ENCODE data around the gene SLC49A3. TPM values are rescaled to one million over a fixed set of nuclear protein-coding genes. Genes with fewer than 3 reads are reported as not detected.
A peak's percentile ranks its signal among the peaks of the same experiment; 100 is the strongest.

Gene SLC49A3
- total and polyA plus RNA-seq, 10 donors = 5.6 to 28.8 (median 17.0) TPM

- Histone ChIP-seq H3K36me3 (peaks cover 0 to 6% (median 0%) of the 10 kb centered on the region in 6 donors), H3K27ac (peak overlapping the region in 5 of 8 donors; percentile 88 to 97 (median 94)), H3K4me1 (peaks cover 13 to 71% (median 38%) of the 10 kb centered on the region in 6 donors), H3K27me3 (replicated peaks in 1 of 7) (no peaks in the 10 kb centered on the region), H3K4me3 (peak overlapping the region in 4 of 8 donors; percentile 52 to 90 (median 75)), H3K9me3 (no peaks in the 10 kb centered on the region)
- no peak for TF ChIP-seq POLR2AphosphoS5 (IDR thresholded peaks at IDR 0.05)
- no peak for TF ChIP-seq POLR2A (IDR thresholded peaks at IDR 0.05)
- TF ChIP-seq, protein P1, sequence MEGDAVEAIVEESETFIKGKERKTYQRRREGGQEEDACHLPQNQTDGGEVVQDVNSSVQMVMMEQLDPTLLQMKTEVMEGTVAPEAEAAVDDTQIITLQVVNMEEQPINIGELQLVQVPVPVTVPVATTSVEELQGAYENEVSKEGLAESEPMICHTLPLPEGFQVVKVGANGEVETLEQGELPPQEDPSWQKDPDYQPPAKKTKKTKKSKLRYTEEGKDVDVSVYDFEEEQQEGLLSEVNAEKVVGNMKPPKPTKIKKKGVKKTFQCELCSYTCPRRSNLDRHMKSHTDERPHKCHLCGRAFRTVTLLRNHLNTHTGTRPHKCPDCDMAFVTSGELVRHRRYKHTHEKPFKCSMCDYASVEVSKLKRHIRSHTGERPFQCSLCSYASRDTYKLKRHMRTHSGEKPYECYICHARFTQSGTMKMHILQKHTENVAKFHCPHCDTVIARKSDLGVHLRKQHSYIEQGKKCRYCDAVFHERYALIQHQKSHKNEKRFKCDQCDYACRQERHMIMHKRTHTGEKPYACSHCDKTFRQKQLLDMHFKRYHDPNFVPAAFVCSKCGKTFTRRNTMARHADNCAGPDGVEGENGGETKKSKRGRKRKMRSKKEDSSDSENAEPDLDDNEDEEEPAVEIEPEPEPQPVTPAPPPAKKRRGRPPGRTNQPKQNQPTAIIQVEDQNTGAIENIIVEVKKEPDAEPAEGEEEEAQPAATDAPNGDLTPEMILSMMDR (IDR thresholded peaks at IDR 0.05 in 8 of 11, conservative IDR thresholded peaks at IDR 0.05 in 3 of 11) = no peak
- no peak for DNase-seq
- intact Hi-C loops (cut with DNase I; ENCODE audit: low total_unique reads) = no loop called here
- 95 to 100% (median 97%) methylated on average over 1 of the region's 1 CpG for WGBS, 5 donors
Observed at GRCh38 chr4:704971-705277, 16.0 kb upstream of the SLC49A3 start.

DNA sequence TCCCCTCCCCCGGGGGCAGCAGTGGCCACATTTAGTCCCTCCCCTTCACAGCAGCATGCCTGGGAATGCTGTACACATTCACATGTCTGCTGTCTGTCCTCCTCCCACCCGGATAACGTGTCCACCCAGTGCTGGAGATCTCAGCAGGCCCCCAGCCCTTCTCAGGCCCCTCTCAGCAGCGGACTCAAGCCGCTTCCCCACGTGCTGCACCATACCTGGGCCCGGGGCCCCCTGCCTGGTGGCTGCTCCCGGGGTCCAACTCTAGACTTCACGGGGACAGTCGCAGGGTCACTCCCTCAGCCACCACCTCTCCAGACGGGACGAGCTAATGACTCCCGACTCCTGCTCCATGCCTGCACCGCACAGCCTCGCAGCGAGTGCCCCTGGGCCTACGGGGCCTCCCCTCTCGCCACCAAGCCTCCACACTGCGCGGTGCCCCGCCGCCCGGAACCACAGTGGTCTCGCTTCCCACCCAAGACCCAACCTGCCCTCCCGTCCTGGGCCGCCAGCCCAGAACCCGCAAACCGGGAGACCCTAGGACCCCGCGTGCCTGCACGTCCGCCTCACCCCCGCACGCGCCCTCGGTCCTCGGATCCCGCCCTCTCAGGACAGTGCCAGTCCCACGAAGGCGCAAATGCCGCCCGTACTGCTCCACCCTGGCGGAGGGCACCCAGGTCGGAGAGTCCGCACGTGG, 15.4 kb upstream of the SLC49A3 start:
- no peaks in the 10 kb centered on the region for H3K9me3 ChIP-seq
- intact Hi-C loops (cut with DNase I; ENCODE audit: low total_unique reads) = no loop called here
- H3K27me3 ChIP-seq (replicated peaks in 1 of 7) = no peaks in the 10 kb centered on the region
- H3K36me3 ChIP-seq = peaks cover 0 to 6% (median 0%) of the 10 kb centered on the region in 6 donors
- TF ChIP-seq POLR2AphosphoS5 (IDR thresholded peaks at IDR 0.05) (no peak), POLR2A (IDR thresholded peaks at IDR 0.05) (no peak)
- TF ChIP-seq, protein P1 (IDR thresholded peaks at IDR 0.05 in 8 of 11, conservative IDR thresholded peaks at IDR 0.05 in 3 of 11) = no peak
- H3K27ac ChIP-seq = no peak overlapping the region
- H3K4me3 ChIP-seq = peak overlapping the region in 1 of 8 donors; percentile 90
- peak; percentile 89 for DNase-seq
- peaks cover 17 to 71% (median 39%) of the 10 kb centered on the region in 6 donors for H3K4me1 ChIP-seq
- WGBS, 5 donors = 90 to 97% (median 95%) methylated on average over 45 to 46 of the region's 46 CpGs

- no peak overlapping the region for H3K27ac ChIP-seq
- peaks cover 17 to 71% (median 38%) of the 10 kb centered on the region in 6 donors for H3K4me1 ChIP-seq
- no peak overlapping the region for H3K4me3 ChIP-seq
- intact Hi-C loops (cut with DNase I; ENCODE audit: low total_unique reads) = no loop called here
- H3K36me3 ChIP-seq = peaks cover 0 to 6% (median 0%) of the 10 kb centered on the region in 6 donors
- peak; percentile 75 for DNase-seq
- no peak for TF ChIP-seq POLR2AphosphoS5 (IDR thresholded peaks at IDR 0.05)
- TF ChIP-seq, protein P1 (IDR thresholded peaks at IDR 0.05 in 8 of 11, conservative IDR thresholded peaks at IDR 0.05 in 3 of 11) = no peak
- no peak for TF ChIP-seq POLR2A (IDR thresholded peaks at IDR 0.05)
- H3K9me3 ChIP-seq = no peaks in the 10 kb centered on the region
- WGBS, 5 donors = 74 to 95% (median 90%) methylated on average over 6 to 10 of the region's 10 CpGs
- no peaks in the 10 kb centered on the region for H3K27me3 ChIP-seq (replicated peaks in 1 of 7)
Observed at GRCh38 chr4:703336-704197, 14.6 kb upstream of the SLC49A3 start.

- peaks cover 10 to 62% (median 30%) of the 10 kb centered on the region in 6 donors for H3K4me1 ChIP-seq
- peak; percentile 72 for DNase-seq
- intact Hi-C loops (cut with DNase I; ENCODE audit: low total_unique reads) = no loop called here
- H3K36me3 ChIP-seq = no peaks in the 10 kb centered on the region
- no peak for TF ChIP-seq POLR2A (IDR thresholded peaks at IDR 0.05)
- no peak for TF ChIP-seq POLR2AphosphoS5 (IDR thresholded peaks at IDR 0.05)
- TF ChIP-seq, protein P1 (IDR thresholded peaks at IDR 0.05 in 8 of 11, conservative IDR thresholded peaks at IDR 0.05 in 3 of 11) = no peak
- H3K27ac ChIP-seq = no peak overlapping the region
- no peaks in the 10 kb centered on the region for H3K9me3 ChIP-seq
- no peaks in the 10 kb centered on the region for H3K27me3 ChIP-seq (replicated peaks in 1 of 7)
- no peak overlapping the region for H3K4me3 ChIP-seq
- WGBS, 5 donors = 78 to 88% (median 82%) methylated on average over 7 of the region's 7 CpGs
Observed at GRCh38 chr4:702618-703048, 13.7 kb upstream of the SLC49A3 start.
